ENCODE results near the gene FAM151A.

- TF ChIP-seq MYC (IDR thresholded peaks at IDR 0.05; ENCODE audit: low read depth, low read length): no peak
- no peak for TF ChIP-seq CTCF (IDR thresholded peaks at IDR 0.05; ENCODE audit: extremely low read depth in 1 of 2, insufficient read depth in 1 of 2, low read depth in 1 of 2, low read length in 2 of 2)
- no peak for TF ChIP-seq POLR2AphosphoS5 (IDR thresholded peaks at IDR 0.05; ENCODE audit: insufficient read depth, low read depth, low read length)
Observed at GRCh38 chr1:54623216-54624007, at the start of gene FAM151A.

All from endothelial cell of umbilical vein (primary cell).